Gastrocnemius medialis (tissue), 4 donors: ENCODE results near the gene AGK. TPM values are rescaled to one million over a fixed set of nuclear protein-coding genes. Genes with fewer than 3 reads are reported as not detected.

Source experiments
- ATAC-seq, 2 donors: fragments of 150-250 bp; one replicate each; pipeline ENCODE4 v1.9.1; 2016
- DNase-seq, 2 donors: peaks; one replicate each; pipeline ENCODE4 v3.0.0-alpha.2; 2019
- H3K27ac ChIP-seq, 4 donors: fragments of 200-600 bp; sonication (generic); 1 replicate in 1 of 4; 2 replicates in 3 of 4; pipeline ENCODE4 v1.5.1; 2016 to 2018; ENCODE audit warnings: mild to moderate bottlenecking in 2 of 4, moderate library complexity in 1 of 4
- H3K27me3 ChIP-seq, 3 donors: fragments of 200-600 bp; sonication (generic) in 2 of 3; 1 replicate in 1 of 3; 2 replicates in 2 of 3; pipeline versions ENCODE4 v1.5.1 to v1.6.0; 2016 to 2019; ENCODE audit warnings: mild to moderate bottlenecking in 1 of 3, moderate library complexity in 1 of 3
- H3K36me3 ChIP-seq, 2 donors: fragments of 200-600 bp; sonication (generic) in 1 of 2; one replicate each; pipeline ENCODE4 v1.5.1; 2017 to 2018
- H3K4me1 ChIP-seq, 2 donors: fragments of 200-600 bp; sonication (generic) in 1 of 2; one replicate each; pipeline ENCODE4 v1.5.1; 2016 to 2017; ENCODE audit warnings: mild to moderate bottlenecking in 2 of 2
- H3K4me3 ChIP-seq, 4 donors: fragments of 200-600 bp; sonication (generic) in 3 of 4; 1 replicate in 1 of 4; 2 replicates in 3 of 4; pipeline ENCODE4 v1.5.1; 2016 to 2019; ENCODE audit warnings: mild to moderate bottlenecking in 2 of 4
- H3K9me3 ChIP-seq, 3 donors: fragments of 200-600 bp; sonication (generic) in 2 of 3; 1 replicate in 1 of 3; 2 replicates in 2 of 3; pipeline ENCODE4 v1.5.1; 2016 to 2019
- CTCF ChIP-seq, 5 experiments: fragments of 450-650 bp in 3 of 5; fragments of 200-600 bp in 2 of 5; sonication (generic) in 2 of 5; IDR thresholded peaks in 4 of 5; conservative IDR thresholded peaks in 1 of 5; 1 replicate in 4 of 5; 2 replicates in 1 of 5; pipeline ENCODE4 v1.5.1; 2016 to 2019; ENCODE audit warnings: antibody characterized with exemption in 5 of 5, mild to moderate bottlenecking in 3 of 5, moderate library complexity in 3 of 5
- POLR2A ChIP-seq, 2 donors: fragments of 450-650 bp; IDR thresholded peaks; one replicate each; pipeline ENCODE4 v1.6.1; 2017; ENCODE audit warnings: antibody characterized with exemption in 2 of 2, mild to moderate bottlenecking in 2 of 2, moderate library complexity in 2 of 2
- in situ Hi-C, 4 donors: fragments of 200-750 bp; cut with MboI; loops; one replicate each; pipeline versions ENCODE4 v1.15.0 to v1.8.0; 2017; ENCODE audit warnings: low sequenced_read_pairs in 4 of 4
- intact Hi-C: fragments of 100-400 bp; cut with DNase I; formaldehyde crosslinking; loops from one replicate; pipeline ENCODE4 v1.15.1; 2023; ENCODE audit warnings: low total_unique reads
- total RNA-seq, 4 donors: library from RNA; depleted of rRNA; stranded (reverse); fragments of >200 nt; gene quantifications; one replicate each; pipeline versions ENCODE4 v1.1.0 to v1.2.3, GENCODE V29; 2016

The AGK gene
- total RNA-seq, 4 donors from 2014 or later: 6.5 to 17.1 (median 11.5) TPM

GRCh38 chr7:141704112-141704511 is 152.9 kb downstream of the AGK start:
- in situ Hi-C loops: no loop called here
- intact Hi-C loops: no loop called here

GRCh38 chr7:141704741-141705140 is 153.5 kb downstream of the AGK start:
- no peak overlapping the region for H3K4me3 ChIP-seq
- no peak for TF ChIP-seq POLR2A (IDR thresholded peaks at IDR 0.05)
- TF ChIP-seq CTCF (IDR thresholded peaks at IDR 0.05 in 4 of 5, conservative IDR thresholded peaks at IDR 0.05 in 1 of 5): no peak
- no peaks in the 10 kb centered on the region for H3K36me3 ChIP-seq
- no peaks in the 10 kb centered on the region for H3K27me3 ChIP-seq
- no peak overlapping the region for H3K27ac ChIP-seq
- ATAC-seq (no peak), DNase-seq (no peak)
- no peaks in the 10 kb centered on the region for H3K9me3 ChIP-seq
- peaks cover 18 to 25% of the 10 kb centered on the region in 2 donors for H3K4me1 ChIP-seq
- in situ Hi-C loops: no loop called here
- intact Hi-C loops: no loop called here

More at GRCh38 chr7:141704112-141704511, 152.9 kb downstream of the AGK start:
- Histone ChIP-seq H3K27ac (no peak overlapping the region), H3K27me3 (no peaks in the 10 kb centered on the region), H3K36me3 (no peaks in the 10 kb centered on the region), H3K4me1 (peaks cover 18 to 19% of the 10 kb centered on the region in 2 donors), H3K9me3 (no peaks in the 10 kb centered on the region), H3K4me3 (no peak overlapping the region)
- TF ChIP-seq CTCF (IDR thresholded peaks at IDR 0.05 in 4 of 5, conservative IDR thresholded peaks at IDR 0.05 in 1 of 5) (no peak), POLR2A (IDR thresholded peaks at IDR 0.05) (no peak)
- ATAC-seq (no peak), DNase-seq (no peak)

Other genes starting within 250 kb of the AGK start
- 1 to 10 TPM; 4.9 to 8.2 (median 6.7) TPM for gene DENND11, start 150.8 kb downstream of the AGK start, total RNA-seq
- gene WEE2, start 156.9 kb downstream of the AGK start, total RNA-seq: not detected
- gene SSBP1, start 186.9 kb downstream of the AGK start, total RNA-seq: 100 to 1,000 TPM; 127 to 147 (median 138) TPM
- under 1 TPM in 2 of 4 donors, not detected in 2; 0.75 to 0.92 TPM for gene TAS2R3, start 212.7 kb downstream of the AGK start, total RNA-seq
- gene TAS2R4, start 225.3 kb downstream of the AGK start, total RNA-seq: 1 to 10 TPM in 1 of 4 donors, under 1 TPM in 1, not detected in 2; 0.09 to 1.4 TPM
- gene TAS2R5, start 238.8 kb downstream of the AGK start, total RNA-seq: 1 to 10 TPM in 1 of 4 donors, under 1 TPM in 2, not detected in 1; 0.47 to 3.4 (median 0.98) TPM